Activated CD4-positive, alpha-beta T cell treated with anti-CD3 and anti-CD28 coated beads for 36 hours (primary cell): ENCODE data around the gene GRK3. TPM values are rescaled to one million over a fixed set of nuclear protein-coding genes. Genes with fewer than 3 reads are reported as not detected.
"Not testable (repeated sequence)": the region's sequence is repeated elsewhere in the genome, so short reads cannot be mapped to it uniquely, and the experiment has no call there.

Source experiments
- ATAC-seq: fragments of 200-7000 bp; cut with Tn5 transposase; one replicate; pipeline ENCODE4 v1.10.0; 2021; ENCODE audit warnings: mild to moderate bottlenecking, moderate library complexity
- CTCF ChIA-PET: fragments of 350-600 bp; sonication (Branson Sonifier 250); formaldehyde crosslinking; loops from one replicate; lab custom pipeline; 2021; ENCODE audit warnings: antibody characterized with exemption; lab: Charles Lee
- POLR2A ChIA-PET: fragments of 350-600 bp; sonication (Branson Sonifier 250); formaldehyde crosslinking; loops from one replicate; lab custom pipeline; 2021; ENCODE audit warnings: antibody characterized with exemption, inconsistent platforms; lab: Charles Lee
- DNase-seq: peaks from one replicate; pipeline ENCODE4 v3.0.0-alpha.2; 2020
- H3K27ac Mint-ChIP-seq: one replicate; pipeline ENCODE4 v1.8.0; 2021; ENCODE audit warnings: mixed read lengths
- H3K27me3 Mint-ChIP-seq: one replicate; pipeline ENCODE4 v1.8.0; 2021; ENCODE audit warnings: mixed read lengths
- H3K36me3 Mint-ChIP-seq: one replicate; pipeline ENCODE4 v1.8.0; 2021; ENCODE audit warnings: low read depth, mixed read lengths
- H3K4me1 Mint-ChIP-seq: one replicate; pipeline ENCODE4 v1.8.0; 2021; ENCODE audit warnings: mixed read lengths
- H3K4me3 Mint-ChIP-seq: one replicate; pipeline ENCODE4 v1.8.0; 2021; ENCODE audit warnings: mild to moderate bottlenecking, moderate library complexity, mixed read lengths
- H3K9me3 Mint-ChIP-seq: one replicate; pipeline ENCODE4 v1.8.0; 2021; ENCODE audit warnings: low read depth, mixed read lengths
- intact Hi-C, 2 experiments: fragments of 100-400 bp; cut with DNase I in 1 of 2; cut with micrococcal nuclease in 1 of 2; formaldehyde crosslinking; loops; one replicate each; pipeline versions ENCODE4 v1.14.2 to v1.15.1; 2022 to 2024; cut with DNase I, micrococcal nuclease
- total RNA-seq, 2 experiments: library from RNA; stranded (reverse); gene quantifications; one replicate each; pipeline ENCODE4 v1.2.3, GENCODE V29; 2021

GRK3 gene
- 1 to 10 TPM; 8.6 to 9.2 TPM for total RNA-seq

- H3K27me3 Mint-ChIP-seq = peaks cover 9% of the 10 kb centered on the region
- H3K4me1 Mint-ChIP-seq = peaks cover 33% of the 10 kb centered on the region
- no peaks in the 10 kb centered on the region for H3K36me3 Mint-ChIP-seq
- peak within 1 kb of the TSS; percentile 74 for H3K4me3 Mint-ChIP-seq
- ChIA-PET POLR2A (no interaction called here), CTCF (interaction anchor here (1.1 kb wide), 1 partner anchor 20 kb away, joined by 3 read pairs; no protein-coding TSS in a partner anchor)
- H3K9me3 Mint-ChIP-seq = no peaks in the 10 kb centered on the region
- ATAC-seq (peak; percentile 76), DNase-seq (peak; percentile 79)
- peak within 1 kb of the TSS; percentile 73 for H3K27ac Mint-ChIP-seq
- intact Hi-C loops = loop anchor here (2.0 to 10.0 kb wide), 6 partner anchors 58 to 490 kb away; no protein-coding TSS in a partner anchor
Observed at GRCh38 chr22:25564320-25564978, at the start of gene GRK3. Gene GRK3 (plus strand): TSS chr22:25564675. CDS start chr22:25565041, 366 bp downstream.

GRCh38 chr22:25518000-25518663 is 46.3 kb upstream of the GRK3 start:
- Mint-ChIP-seq H3K27me3 (no peaks in the 10 kb centered on the region), H3K4me3 (no peak overlapping the region), H3K4me1 (no peaks in the 10 kb centered on the region), H3K27ac (no peak overlapping the region), H3K9me3 (peaks cover 4% of the 10 kb centered on the region), H3K36me3 (no peaks in the 10 kb centered on the region)
- ChIA-PET POLR2A (no interaction called here), CTCF (interaction anchor here (0.7 kb wide), 2 partner anchors 112 to 255 kb away, joined by 3 read pairs; no protein-coding TSS in a partner anchor)
- ATAC-seq (no peak), DNase-seq (no peak)
- intact Hi-C loops = loop anchor here in 1 of 2 experiments (5.0 kb wide), 1 partner anchor 256 kb away; no protein-coding TSS in a partner anchor

- H3K36me3 Mint-ChIP-seq = peaks cover 5% of the 10 kb centered on the region
- no peak overlapping the region for H3K27ac Mint-ChIP-seq
- H3K4me1 Mint-ChIP-seq = no peaks in the 10 kb centered on the region
- POLR2A ChIA-PET = no interaction called here
- ATAC-seq = no peak
- peaks cover 10% of the 10 kb centered on the region for H3K9me3 Mint-ChIP-seq
- CTCF ChIA-PET = no interaction called here
- H3K4me3 Mint-ChIP-seq = no peak overlapping the region
- DNase-seq = no peak
- intact Hi-C loops = no loop called here
- peaks cover 2% of the 10 kb centered on the region for H3K27me3 Mint-ChIP-seq
Observed at GRCh38 chr22:25525376-25525775, 39.1 kb upstream of the GRK3 start.

- H3K27ac Mint-ChIP-seq, H3K4me1 Mint-ChIP-seq, intact Hi-C loops, DNase-seq, H3K4me3 Mint-ChIP-seq, H3K27me3 Mint-ChIP-seq, CTCF ChIA-PET, POLR2A ChIA-PET, H3K36me3 Mint-ChIP-seq: not testable (repeated sequence)
- peak; percentile 23 for ATAC-seq
- peaks cover 10% of the 10 kb centered on the region for H3K9me3 Mint-ChIP-seq
Observed at GRCh38 chr22:25525804-25526584, 38.5 kb upstream of the GRK3 start.

- H3K27ac Mint-ChIP-seq, ATAC-seq, DNase-seq, intact Hi-C loops, H3K27me3 Mint-ChIP-seq, H3K4me3 Mint-ChIP-seq, H3K4me1 Mint-ChIP-seq, H3K36me3 Mint-ChIP-seq: not testable (repeated sequence)
- POLR2A ChIA-PET = interaction anchor here (0.6 kb wide), 1 partner anchor 46 kb away, joined by 5 read pairs; no protein-coding TSS in a partner anchor
- peaks cover 10% of the 10 kb centered on the region for H3K9me3 Mint-ChIP-seq
- CTCF ChIA-PET = interaction anchor here (0.6 to 0.8 kb wide), 2 partner anchors 29 to 140 kb away, joined by 3 read pairs; no protein-coding TSS in a partner anchor
Observed at GRCh38 chr22:25527016-25527415, 37.5 kb upstream of the GRK3 start.

GRCh38 chr22:25528068-25528467 is 36.4 kb upstream of the GRK3 start:
- H3K9me3 Mint-ChIP-seq, intact Hi-C loops, H3K27ac Mint-ChIP-seq, H3K4me1 Mint-ChIP-seq, H3K36me3 Mint-ChIP-seq, H3K27me3 Mint-ChIP-seq, ATAC-seq, CTCF ChIA-PET, DNase-seq, POLR2A ChIA-PET, H3K4me3 Mint-ChIP-seq: not testable (repeated sequence)

GRCh38 chr22:25529059-25529458 is 35.4 kb upstream of the GRK3 start:
- H3K27me3 Mint-ChIP-seq, H3K4me3 Mint-ChIP-seq, H3K36me3 Mint-ChIP-seq, intact Hi-C loops, H3K9me3 Mint-ChIP-seq, ATAC-seq, H3K4me1 Mint-ChIP-seq, CTCF ChIA-PET, DNase-seq, POLR2A ChIA-PET, H3K27ac Mint-ChIP-seq: not testable (repeated sequence)

- H3K36me3 Mint-ChIP-seq, H3K27me3 Mint-ChIP-seq, intact Hi-C loops, CTCF ChIA-PET, H3K4me3 Mint-ChIP-seq, H3K4me1 Mint-ChIP-seq, ATAC-seq, H3K9me3 Mint-ChIP-seq, DNase-seq, H3K27ac Mint-ChIP-seq, POLR2A ChIA-PET: not testable (repeated sequence)
Observed at GRCh38 chr22:25529541-25530137, 34.8 kb upstream of the GRK3 start.

- POLR2A ChIA-PET, ATAC-seq, H3K4me3 Mint-ChIP-seq, intact Hi-C loops, H3K36me3 Mint-ChIP-seq, H3K27ac Mint-ChIP-seq, H3K4me1 Mint-ChIP-seq, DNase-seq, H3K9me3 Mint-ChIP-seq: not testable (repeated sequence)
- H3K27me3 Mint-ChIP-seq = peaks cover 12% of the 10 kb centered on the region
- CTCF ChIA-PET = interaction anchor here (1.3 kb wide), 1 partner anchor 10 kb away, joined by 3 read pairs; no protein-coding TSS in a partner anchor
Observed at GRCh38 chr22:25531677-25532076, 32.8 kb upstream of the GRK3 start.

GRCh38 chr22:25534724-25535123 is 29.8 kb upstream of the GRK3 start:
- H3K4me1 Mint-ChIP-seq = no peaks in the 10 kb centered on the region
- ChIA-PET CTCF (no interaction called here), POLR2A (no interaction called here)
- H3K27ac Mint-ChIP-seq = no peak overlapping the region
- DNase-seq (no peak), ATAC-seq (no peak)
- H3K4me3 Mint-ChIP-seq = no peak overlapping the region
- peaks cover 11% of the 10 kb centered on the region for H3K27me3 Mint-ChIP-seq
- no peaks in the 10 kb centered on the region for H3K9me3 Mint-ChIP-seq
- intact Hi-C loops = no loop called here
- no peaks in the 10 kb centered on the region for H3K36me3 Mint-ChIP-seq

GRCh38 chr22:25536589-25536988 is 27.9 kb upstream of the GRK3 start:
- no peak overlapping the region for H3K27ac Mint-ChIP-seq

More at GRCh38 chr22:25536589-25536988, 27.9 kb upstream of the GRK3 start:
- Mint-ChIP-seq H3K27me3 (peaks cover 7% of the 10 kb centered on the region), H3K9me3 (no peaks in the 10 kb centered on the region), H3K4me1 (no peaks in the 10 kb centered on the region), H3K36me3 (no peaks in the 10 kb centered on the region), H3K4me3 (no peak overlapping the region)
- no peak for ATAC-seq
- no peak for DNase-seq
- CTCF ChIA-PET = no interaction called here
- intact Hi-C loops = no loop called here
- POLR2A ChIA-PET = no interaction called here
